Coronary artery (tissue), 2 donors: ENCODE data around the gene ABCA6.

ENCODE experiments used
- DNase-seq: peaks from one replicate; pipeline ENCODE4 v3.0.0-alpha.2; 2017; ENCODE audit warnings: low spot score
- H3K27ac ChIP-seq, 2 donors: fragments of 200-600 bp; sonication (generic); one replicate each; pipeline ENCODE4 v1.5.1; 2016 to 2019
- H3K4me3 ChIP-seq: fragments of 200-600 bp; sonication (generic); 2 replicates; pipeline ENCODE4 v1.5.1; 2016; ENCODE audit warnings: mild to moderate bottlenecking, moderate library complexity
- TF ChIP-seq, protein P1 (sequence below): fragments of 200-600 bp; sonication (generic); IDR thresholded peaks from one replicate; pipeline ENCODE4 v1.5.1; 2019; ENCODE audit warnings: antibody characterized with exemption

ABCA6 gene, protein sequence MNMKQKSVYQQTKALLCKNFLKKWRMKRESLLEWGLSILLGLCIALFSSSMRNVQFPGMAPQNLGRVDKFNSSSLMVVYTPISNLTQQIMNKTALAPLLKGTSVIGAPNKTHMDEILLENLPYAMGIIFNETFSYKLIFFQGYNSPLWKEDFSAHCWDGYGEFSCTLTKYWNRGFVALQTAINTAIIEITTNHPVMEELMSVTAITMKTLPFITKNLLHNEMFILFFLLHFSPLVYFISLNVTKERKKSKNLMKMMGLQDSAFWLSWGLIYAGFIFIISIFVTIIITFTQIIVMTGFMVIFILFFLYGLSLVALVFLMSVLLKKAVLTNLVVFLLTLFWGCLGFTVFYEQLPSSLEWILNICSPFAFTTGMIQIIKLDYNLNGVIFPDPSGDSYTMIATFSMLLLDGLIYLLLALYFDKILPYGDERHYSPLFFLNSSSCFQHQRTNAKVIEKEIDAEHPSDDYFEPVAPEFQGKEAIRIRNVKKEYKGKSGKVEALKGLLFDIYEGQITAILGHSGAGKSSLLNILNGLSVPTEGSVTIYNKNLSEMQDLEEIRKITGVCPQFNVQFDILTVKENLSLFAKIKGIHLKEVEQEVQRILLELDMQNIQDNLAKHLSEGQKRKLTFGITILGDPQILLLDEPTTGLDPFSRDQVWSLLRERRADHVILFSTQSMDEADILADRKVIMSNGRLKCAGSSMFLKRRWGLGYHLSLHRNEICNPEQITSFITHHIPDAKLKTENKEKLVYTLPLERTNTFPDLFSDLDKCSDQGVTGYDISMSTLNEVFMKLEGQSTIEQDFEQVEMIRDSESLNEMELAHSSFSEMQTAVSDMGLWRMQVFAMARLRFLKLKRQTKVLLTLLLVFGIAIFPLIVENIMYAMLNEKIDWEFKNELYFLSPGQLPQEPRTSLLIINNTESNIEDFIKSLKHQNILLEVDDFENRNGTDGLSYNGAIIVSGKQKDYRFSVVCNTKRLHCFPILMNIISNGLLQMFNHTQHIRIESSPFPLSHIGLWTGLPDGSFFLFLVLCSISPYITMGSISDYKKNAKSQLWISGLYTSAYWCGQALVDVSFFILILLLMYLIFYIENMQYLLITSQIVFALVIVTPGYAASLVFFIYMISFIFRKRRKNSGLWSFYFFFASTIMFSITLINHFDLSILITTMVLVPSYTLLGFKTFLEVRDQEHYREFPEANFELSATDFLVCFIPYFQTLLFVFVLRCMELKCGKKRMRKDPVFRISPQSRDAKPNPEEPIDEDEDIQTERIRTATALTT (N-terminal part only)

DNA sequence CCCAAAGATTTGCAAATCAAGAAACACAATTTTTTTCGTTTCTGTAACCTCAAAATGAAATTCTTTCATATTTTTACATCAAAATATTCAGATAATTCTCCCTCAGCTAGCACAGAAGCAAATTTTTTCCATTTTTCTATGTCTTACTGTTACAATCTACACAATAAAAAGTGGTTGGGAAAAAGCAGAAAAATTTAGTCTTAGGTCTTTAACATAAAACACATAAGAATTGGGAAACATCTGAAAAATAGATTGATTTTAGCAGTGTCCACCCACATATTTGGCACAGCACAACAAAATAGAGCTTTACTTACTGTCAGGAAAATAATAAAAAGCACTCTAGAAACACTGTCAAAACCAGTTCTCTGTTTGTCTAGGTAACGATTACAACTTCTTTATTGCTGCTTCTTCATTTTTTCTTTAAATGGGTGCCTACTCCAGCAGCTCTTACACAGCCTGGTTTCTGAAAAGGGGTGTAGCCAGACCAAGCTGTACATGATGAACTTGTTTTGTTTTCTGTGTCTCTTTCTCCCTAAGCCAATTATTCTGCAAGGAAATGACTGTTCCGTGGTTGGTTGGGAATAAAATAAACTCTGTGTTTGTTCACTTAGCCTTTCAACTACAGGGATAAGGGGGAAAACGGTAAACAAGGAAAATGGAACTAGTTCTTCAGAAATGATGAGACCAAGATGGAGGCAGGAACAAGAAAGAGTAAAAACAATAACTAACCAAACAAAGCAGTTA lies at the start of gene ABCA6:
Gene ABCA6, minus strand, starts transcription at position 465 of the 744 bp plus-strand sequence. CDS start 1,192 bp downstream, outside the sequence.
- Histone ChIP-seq H3K27ac (peak within 1 kb of the TSS in 1 of 2 donors; percentile 64), H3K4me3 (peak within 1 kb of the TSS; percentile 43)
- DNase-seq = no peak
- TF ChIP-seq, protein P1, sequence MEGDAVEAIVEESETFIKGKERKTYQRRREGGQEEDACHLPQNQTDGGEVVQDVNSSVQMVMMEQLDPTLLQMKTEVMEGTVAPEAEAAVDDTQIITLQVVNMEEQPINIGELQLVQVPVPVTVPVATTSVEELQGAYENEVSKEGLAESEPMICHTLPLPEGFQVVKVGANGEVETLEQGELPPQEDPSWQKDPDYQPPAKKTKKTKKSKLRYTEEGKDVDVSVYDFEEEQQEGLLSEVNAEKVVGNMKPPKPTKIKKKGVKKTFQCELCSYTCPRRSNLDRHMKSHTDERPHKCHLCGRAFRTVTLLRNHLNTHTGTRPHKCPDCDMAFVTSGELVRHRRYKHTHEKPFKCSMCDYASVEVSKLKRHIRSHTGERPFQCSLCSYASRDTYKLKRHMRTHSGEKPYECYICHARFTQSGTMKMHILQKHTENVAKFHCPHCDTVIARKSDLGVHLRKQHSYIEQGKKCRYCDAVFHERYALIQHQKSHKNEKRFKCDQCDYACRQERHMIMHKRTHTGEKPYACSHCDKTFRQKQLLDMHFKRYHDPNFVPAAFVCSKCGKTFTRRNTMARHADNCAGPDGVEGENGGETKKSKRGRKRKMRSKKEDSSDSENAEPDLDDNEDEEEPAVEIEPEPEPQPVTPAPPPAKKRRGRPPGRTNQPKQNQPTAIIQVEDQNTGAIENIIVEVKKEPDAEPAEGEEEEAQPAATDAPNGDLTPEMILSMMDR = no peak

DNA sequence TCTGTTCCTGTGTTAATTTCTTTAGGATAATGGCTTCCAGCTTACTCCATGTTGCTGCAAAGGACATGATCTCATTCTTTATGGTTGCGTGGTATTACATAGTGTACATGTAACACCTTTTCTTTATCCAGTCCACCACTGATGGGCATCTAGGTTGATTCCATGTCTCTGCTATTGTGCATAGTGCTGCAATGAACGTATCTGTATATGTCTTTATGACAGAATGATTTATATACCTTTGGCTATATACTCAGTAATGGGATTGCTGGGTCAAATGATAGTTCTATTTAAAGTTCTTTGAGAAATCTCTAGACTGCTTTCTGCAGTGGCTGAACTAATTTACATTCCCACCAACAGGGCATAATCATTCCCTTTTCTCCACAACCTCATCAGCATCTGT lies 47.1 kb upstream of the ABCA6 start:
- TF ChIP-seq, protein P1 = no peak
- Histone ChIP-seq H3K27ac (no peak overlapping the region), H3K4me3 (no peak overlapping the region)
- DNase-seq = no peak

DNA sequence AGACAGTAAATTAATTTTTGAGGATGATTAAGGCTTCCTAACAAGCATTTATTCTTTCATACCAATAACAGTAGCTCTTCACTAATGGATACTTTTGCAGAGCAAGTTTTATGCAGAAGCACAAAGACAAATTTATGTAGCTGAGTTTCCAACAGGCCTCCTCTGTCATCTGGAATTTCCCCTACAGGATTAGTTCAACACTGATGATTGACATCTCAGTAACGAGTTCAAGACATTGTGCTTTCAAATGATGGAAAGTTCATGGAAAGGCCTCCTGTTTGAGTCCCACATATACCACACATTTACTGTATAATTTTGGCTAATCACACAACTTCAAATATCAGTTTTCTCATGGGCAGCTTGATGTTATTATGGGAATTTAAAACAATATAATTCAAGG lies 46.4 kb upstream of the ABCA6 start:
- Histone ChIP-seq H3K4me3 (no peak overlapping the region), H3K27ac (no peak overlapping the region)
- DNase-seq = no peak
- TF ChIP-seq, protein P1 = no peak

DNA sequence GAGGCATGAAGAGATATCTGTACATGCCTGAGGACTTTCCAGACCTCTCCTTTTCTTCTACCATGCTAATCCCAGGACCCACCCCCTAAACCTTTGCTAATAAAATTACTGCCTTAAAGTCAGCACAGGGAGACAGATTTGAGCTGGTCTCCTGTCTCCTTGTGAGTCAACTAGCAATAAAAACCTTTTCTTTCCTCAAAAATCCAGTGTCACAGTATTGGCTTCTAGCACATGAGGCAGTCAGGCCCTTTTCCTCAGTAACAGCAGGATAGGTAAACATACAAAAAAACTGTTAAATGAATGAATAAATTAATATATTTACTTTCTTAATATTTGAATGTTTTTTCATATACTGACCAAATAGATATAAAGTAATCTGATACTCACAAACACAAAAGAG lies 45.6 kb upstream of the ABCA6 start:
- no peak for DNase-seq
- Histone ChIP-seq H3K27ac (no peak overlapping the region), H3K4me3 (no peak overlapping the region)
- TF ChIP-seq, protein P1 = no peak

DNA sequence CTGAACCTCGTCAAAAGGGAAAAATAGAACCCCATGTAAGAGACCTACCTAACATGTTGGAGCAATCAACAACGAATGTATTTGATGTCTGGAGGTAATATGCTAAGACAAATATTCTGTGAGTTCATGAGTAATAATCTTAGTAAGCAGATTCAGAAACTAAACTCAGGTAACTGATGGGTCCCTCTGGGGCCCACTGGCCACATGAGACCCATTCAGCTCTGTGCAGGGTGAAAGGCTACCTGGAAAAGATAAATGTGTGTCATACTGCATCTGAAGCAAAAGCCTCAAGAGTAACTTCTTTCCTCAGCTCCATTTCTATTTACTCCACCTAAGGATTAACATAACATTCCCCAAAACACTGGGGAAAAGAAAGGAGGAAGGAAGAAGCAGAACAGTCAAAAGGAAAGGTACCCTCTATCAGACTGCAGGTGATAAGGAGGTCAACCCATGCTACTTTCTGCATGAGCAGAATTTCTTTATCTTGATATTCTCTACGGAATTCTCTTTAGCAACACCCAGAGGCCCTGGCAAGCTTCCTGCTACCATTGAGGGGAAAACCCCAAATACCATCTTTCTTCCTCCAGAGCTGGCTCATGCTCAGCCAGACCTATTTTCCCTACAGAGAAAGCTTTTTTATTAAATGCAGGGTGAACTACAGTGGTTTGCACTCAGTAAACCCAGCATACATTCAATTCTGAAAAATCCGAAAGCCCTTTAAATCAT lies 37.7 kb upstream of the ABCA6 start:
- TF ChIP-seq, protein P1 = no peak
- Histone ChIP-seq H3K4me3 (no peak overlapping the region), H3K27ac (no peak overlapping the region)
- DNase-seq = no peak

DNA sequence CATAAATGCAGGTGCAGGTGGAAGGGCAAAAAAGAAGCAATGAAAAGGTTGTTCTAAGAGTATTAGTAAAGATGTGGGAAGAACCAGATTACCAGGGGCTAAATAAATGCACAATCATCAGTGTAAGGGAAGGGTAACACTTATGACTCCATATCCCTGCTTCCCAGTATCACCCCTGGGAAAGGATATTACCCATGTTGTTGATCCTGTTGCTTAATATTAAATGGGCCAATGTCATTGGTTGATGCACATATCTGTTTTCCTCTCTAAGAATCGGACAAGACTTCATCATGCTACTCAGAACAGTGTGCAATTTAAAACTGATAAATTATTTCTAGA lies 34.7 kb upstream of the ABCA6 start:
- no peak overlapping the region for H3K4me3 ChIP-seq
- no peak for DNase-seq
- no peak overlapping the region for H3K27ac ChIP-seq
- TF ChIP-seq, protein P1 = no peak
